Adipose tissue (tissue), 3 donors: ENCODE results near the gene JMJD7. TPM values are rescaled to one million over a fixed set of nuclear protein-coding genes. Genes with fewer than 3 reads are reported as not detected.

ENCODE experiments used
- H3K27ac ChIP-seq: one replicate; pipeline ENCODE4 v1.5.1; 2013; ENCODE audit warnings: low read depth, low read length
- WGBS, 3 donors: extraction: QIAGEN DNeasy Blood & Tissue Kit; methylation state at CpG; one replicate each; pipeline ENCODE4 v1.1.7; 2013; 5-methylcytosine and 5-hydroxymethylcytosine counted together
- polyA plus RNA-seq, 3 donors: library from polyadenylated mRNA; stranded (reverse); fragments of 200-250 nt; gene quantifications; one replicate each; pipeline ENCODE4 v1.2.3, GENCODE V29; 2013
- donor health status: healthy with polysubstance abuse.
- donor health status: Bipolar disorder and iron deficiency.
- donor health status: healthy.

Gene JMJD7
- polyA plus RNA-seq, 3 donors = 8.5 to 15.5 (median 10.3) TPM

DNA sequence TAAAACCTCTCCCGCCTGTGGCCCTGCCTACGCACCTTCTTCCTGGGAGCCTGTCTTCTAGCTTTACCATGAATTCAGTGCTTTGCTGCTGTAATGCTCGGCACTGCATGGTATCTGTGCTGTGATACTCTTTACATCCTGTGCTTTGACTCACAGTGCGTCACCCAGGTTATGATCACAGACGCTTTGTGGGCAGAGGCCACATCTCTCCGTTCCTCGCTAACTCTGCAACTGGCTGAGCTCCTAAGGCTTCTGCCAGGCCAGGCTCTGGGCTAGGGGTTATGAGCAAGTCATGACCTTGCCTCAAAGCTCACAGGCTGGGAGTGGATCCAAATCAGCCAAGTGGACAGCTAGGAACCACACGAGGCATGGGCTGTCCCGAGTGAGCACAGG lies 42.8 kb downstream of the JMJD7 start:
- WGBS, 3 donors = 69 to 74% (median 74%) methylated on average over 9 of the region's 9 CpGs
- no peak overlapping the region for H3K27ac ChIP-seq

DNA sequence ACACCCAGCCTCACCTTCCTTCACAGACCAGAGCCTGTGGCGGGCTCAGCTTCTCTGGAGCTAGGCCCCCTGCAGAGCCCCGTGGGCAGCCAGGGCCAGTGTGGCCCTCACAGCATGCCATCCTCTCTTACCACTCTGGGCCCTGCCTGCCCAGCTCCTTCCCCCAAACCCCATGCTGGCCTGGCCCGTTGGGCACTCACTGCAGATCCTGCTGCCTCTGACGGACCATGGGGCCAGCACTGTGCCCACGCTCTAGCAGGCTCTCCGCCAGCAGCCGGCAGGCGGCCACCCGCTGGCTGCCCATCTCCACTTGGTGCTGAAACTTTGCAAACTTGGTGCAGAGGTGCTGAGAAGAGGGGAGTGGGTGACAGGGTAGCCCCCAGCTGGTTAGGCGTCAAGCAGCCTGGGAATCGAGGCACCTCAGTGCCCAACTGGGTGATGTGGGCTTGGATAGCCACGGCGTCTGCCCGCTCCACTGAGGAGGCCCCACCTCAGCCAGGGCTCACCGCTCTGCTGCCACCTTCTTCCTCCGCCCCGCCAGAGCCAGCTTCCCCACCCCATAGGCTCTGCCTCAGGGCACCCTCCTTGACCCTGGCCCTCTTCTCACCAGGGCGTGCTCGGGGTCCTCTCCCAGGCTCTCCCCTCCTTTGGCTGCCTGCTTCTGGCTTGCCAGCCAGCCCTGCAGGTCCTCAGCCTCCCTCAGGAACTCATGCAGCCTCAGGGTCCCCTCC lies 43.4 kb downstream of the JMJD7 start:
- WGBS, 3 donors = 91 to 96% (median 93%) methylated on average over 16 to 19 of the region's 19 CpGs

GRCh38 chr15:41872166-41872747 lies 44.4 kb downstream of the JMJD7 start:
- H3K27ac ChIP-seq = no peak overlapping the region
- WGBS, 3 donors = 94 to 99% (median 94%) methylated on average over 9 of the region's 9 CpGs

More for the DNA sequence above, 43.4 kb downstream of the JMJD7 start:
- H3K27ac ChIP-seq = no peak overlapping the region

DNA sequence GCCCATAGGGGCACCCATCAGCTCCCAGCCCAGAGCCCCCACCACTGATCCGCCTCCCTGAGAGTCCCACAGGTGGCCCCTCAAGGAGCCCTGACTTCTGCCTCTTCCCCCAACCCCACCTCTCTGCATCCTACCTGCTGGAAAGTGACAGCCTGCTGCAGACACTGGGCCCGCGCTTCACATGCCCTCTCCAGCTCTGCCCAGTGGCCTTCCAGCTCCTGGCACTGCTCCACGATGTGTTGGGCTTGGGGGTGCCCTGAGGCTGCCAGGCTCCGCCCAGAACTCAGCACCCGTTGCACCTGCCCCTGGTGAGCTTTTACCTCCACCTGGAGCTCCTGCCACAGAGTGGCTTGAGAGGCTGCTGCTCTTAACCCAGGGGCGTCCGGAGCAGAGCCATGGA lies 45.8 kb downstream of the JMJD7 start:
- WGBS, 3 donors = 84 to 93% (median 91%) methylated on average over 8 of the region's 8 CpGs
- no peak overlapping the region for H3K27ac ChIP-seq

- WGBS, 3 donors = 90 to 96% (median 95%) methylated on average over 10 to 12 of the region's 12 CpGs
- H3K27ac ChIP-seq = no peak overlapping the region
Measured at GRCh38 chr15:41874736-41875135, 46.8 kb downstream of the JMJD7 start.

- WGBS, 3 donors = 83 to 87% (median 83%) methylated on average over 13 of the region's 13 CpGs
Measured at GRCh38 chr15:41876007-41876406, 48.1 kb downstream of the JMJD7 start.

GRCh38 chr15:41876689-41877088 lies 48.8 kb downstream of the JMJD7 start:
- WGBS, 3 donors = 49 to 74% (median 69%) methylated on average over 10 to 12 of the region's 12 CpGs
- no peak overlapping the region for H3K27ac ChIP-seq

More at GRCh38 chr15:41876007-41876406, 48.1 kb downstream of the JMJD7 start:
- no peak overlapping the region for H3K27ac ChIP-seq

DNA sequence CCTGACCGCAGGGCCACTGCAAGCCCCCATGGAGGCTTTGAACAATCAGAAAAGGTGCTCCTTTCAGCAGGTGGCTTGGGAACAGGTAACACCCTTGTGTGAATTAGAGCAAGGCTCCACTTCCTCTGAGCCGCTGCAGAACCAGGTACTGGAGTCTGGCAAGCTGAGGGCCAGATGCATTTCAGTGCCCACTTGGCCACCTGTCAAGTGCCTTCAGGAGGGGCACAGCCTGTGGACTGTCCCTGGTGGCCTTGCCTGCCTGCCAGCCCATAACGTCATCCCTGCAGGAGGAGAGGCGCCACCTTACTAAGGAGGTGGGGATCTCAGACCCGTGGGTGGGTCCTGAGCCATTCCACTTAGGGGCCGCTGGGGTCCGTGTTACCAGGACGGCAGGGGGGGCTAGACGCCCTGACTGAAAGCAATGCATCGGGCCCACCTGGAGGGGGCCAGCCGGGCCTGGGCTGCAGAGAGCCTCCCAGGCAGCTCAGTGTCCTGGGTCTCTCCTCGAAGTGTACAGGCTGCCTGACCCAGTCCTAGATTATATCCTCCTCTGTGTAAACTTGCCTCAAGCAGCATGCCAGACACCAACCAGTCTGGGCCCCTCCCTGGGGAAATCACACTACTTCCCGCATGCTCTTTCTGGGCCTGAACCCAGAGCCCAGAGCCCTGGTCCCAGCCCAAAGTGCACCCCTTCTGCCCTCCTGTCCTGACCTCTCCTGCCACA lies 49.9 kb downstream of the JMJD7 start:
- WGBS, 3 donors = 80 to 85% (median 84%) methylated on average over 13 of the region's 13 CpGs
- H3K27ac ChIP-seq = no peak overlapping the region

DNA sequence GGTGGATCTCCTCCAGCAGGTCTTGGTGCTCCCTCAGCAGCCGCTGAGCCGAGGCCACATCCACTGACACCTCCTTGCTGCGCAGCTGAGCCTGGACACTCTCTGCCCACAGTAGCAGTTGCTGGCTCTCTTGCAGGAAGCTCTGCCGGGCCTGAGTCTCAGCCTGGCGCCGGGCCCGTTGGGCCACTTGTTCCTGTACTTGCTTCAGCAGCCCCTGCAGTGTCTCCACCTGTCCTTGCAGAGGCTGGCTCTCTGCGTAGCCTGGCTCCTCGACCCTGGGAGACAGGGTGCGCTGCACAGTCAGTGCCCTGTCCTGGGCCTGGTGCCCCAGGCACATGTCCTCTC lies 50.4 kb downstream of the JMJD7 start:
- WGBS, 3 donors = 83 to 91% (median 85%) methylated on average over 10 of the region's 10 CpGs
- H3K27ac ChIP-seq = no peak overlapping the region

DNA sequence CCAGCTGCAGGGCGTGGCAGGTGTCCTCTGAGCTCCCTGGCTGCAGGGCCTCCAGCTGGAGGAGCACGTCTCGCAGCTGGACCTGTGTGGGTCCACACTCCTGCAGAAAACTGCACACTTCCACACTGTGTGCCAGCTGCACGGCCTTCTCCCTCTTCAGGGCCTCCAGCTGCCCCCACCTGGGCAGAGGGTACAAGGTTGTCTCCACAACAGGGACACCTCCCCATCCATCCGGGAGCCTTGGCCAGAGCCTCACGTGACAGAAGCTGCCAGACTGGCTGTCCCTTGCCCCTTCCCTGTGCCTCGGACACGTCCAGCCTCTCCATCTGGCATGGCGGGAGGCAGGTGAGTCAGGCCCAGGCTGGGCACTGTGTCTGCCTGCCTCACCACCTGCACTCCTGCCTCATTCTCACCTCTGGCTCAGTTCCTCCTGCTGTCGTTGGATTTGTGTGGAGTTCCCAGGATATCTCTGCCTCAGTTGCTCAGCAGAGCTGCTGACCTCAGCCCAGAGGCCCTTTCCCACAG lies 51.5 kb downstream of the JMJD7 start:
- 93 to 96% (median 95%) methylated on average over 10 of the region's 10 CpGs for WGBS, 3 donors
- no peak overlapping the region for H3K27ac ChIP-seq

DNA sequence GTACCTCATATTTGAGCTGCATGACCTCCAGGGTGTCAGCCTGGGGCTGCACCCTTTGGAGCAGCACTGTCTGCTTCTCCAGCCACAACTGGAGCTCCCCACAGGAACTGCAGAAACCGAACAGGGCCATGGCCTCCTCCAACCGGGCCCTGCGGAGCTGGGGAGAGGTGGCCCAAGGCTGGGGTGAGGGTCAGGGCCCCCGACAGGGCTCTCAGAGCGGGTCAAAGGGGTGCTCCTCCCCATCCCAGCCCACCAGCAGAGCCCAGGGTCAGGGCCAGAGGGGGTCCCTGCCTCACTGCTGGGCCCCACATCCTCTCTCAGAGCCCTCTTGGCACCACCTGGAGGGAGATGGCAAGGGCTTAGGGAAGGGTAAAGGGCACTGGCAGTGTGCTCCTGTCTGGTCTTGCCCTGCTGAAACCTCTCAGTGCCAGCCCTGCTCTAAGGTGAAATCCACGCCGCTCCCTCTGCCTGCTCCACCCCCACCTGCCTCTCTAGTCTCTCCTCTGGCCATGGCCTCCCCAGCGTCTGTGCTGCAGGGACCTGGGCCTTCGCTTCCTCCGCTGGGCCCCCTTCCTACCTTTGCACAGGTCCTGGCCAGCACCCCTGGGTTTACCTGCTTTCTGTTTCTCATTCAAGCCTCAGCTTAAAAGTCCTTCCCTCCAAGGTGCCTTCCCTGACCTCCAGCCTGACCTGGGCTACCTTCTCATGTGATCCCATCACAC lies 52.4 kb downstream of the JMJD7 start:
- 95 to 96% (median 96%) methylated on average over 9 to 10 of the region's 10 CpGs for whole genome bisulfite sequencing, 3 donors
- no peak overlapping the region for H3K27ac ChIP-seq

GRCh38 chr15:41881086-41881485 lies 53.2 kb downstream of the JMJD7 start:
- 87 to 93% (median 90%) methylated on average over 8 of the region's 8 CpGs for WGBS, 3 donors
- H3K27ac ChIP-seq = no peak overlapping the region

GRCh38 chr15:41881550-41881919 lies 53.6 kb downstream of the JMJD7 start:
- WGBS, 3 donors = 47 to 63% (median 59%) methylated on average over 10 of the region's 10 CpGs
- no peak overlapping the region for H3K27ac ChIP-seq

GRCh38 chr15:41881920-41882688 lies 54.2 kb downstream of the JMJD7 start:
- WGBS, 3 donors = 27 to 34% (median 32%) methylated on average over 48 to 81 of the region's 81 CpGs
- H3K27ac ChIP-seq = no peak overlapping the region

DNA sequence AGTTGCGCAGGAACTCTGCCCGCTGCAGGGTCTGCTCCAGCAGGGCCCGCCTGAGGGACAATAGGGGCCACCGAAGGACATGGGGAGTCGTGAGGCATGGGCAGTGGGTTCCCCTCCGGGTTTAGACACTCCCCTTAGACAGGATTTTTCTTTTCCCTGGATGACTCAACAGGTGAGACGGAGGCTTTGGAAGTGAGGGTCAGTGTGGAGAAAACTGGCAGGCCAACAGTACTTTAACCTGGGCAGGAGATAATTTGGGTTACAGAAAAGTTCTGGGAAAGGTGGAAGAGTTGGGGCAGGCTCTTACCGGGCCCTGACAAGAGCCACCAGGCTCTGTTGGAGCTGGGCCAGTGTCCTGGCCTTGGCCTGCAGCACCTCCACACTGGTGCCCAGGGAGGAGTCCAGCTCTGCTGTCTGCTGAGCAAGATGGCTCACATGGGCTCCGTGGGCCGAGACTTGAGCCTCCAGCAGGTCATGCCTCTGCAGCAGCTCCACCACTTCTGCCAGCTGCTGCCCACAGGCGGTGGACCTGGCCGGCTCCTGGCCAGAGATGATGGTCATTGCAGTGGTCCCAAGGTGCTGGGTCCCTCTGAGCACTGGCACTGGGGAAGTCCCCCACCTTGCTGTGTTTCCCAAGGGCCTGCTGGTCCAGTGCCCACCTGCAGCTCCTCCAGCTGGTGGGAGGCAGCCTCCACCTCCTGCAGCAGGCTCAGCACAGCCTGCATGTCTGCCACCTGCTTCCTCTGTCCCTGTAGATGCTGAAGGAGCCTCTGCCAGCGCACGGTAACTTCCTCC lies 55.0 kb downstream of the JMJD7 start:
- H3K27ac ChIP-seq = no peak overlapping the region
- 55 to 72% (median 69%) methylated on average over 14 of the region's 14 CpGs for WGBS, 3 donors

GRCh38 chr15:41883484-41883825 lies 55.6 kb downstream of the JMJD7 start:
- WGBS, 3 donors = 80 to 97% (median 83%) methylated on average over 2 of the region's 2 CpGs
- no peak overlapping the region for H3K27ac ChIP-seq

DNA sequence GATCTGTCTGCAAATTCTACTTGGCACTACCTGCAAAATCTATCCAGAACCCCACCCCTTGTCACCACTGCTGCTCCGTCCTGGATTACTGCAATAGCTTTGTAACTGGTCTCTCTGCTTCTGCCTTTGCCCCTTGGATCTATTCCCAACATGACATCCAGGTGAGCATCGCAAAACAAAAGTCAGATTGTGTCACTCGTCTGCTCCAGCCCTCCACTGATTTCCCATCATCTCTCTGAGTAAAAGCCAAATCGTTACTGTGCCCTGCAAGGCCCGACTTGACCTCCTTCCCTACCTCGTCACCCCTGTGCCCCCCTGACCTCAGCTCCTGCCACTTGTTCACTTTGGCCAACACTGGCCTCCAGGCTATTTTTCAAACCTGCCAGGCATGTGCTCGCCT lies 56.6 kb downstream of the JMJD7 start:
- no peak overlapping the region for H3K27ac ChIP-seq
- WGBS, 3 donors = 86 to 94% (median 88%) methylated on average over 7 of the region's 7 CpGs

DNA sequence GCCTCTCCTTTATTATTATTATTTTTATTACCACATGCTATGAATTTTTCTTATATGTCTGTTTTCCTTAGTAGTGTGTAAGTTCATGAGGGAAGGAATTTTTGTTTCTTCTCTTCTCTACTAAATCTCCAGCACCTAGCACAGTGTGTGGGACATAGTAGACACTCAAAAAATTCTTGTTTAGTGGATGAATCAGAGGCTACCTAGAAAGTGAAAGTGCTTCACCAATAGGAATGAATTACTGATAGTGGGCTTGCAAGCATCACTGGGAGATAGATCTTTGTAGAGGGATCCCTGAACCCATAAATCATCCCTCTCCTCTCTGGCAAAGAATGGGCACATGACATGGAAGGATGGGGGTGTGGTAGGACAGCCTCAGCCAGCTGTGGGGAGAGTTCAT lies 57.4 kb downstream of the JMJD7 start:
- no peak overlapping the region for H3K27ac ChIP-seq
